ACHN (cell line): ENCODE measurements around the gene CEP152.
"Not testable (repeated sequence)": the region's sequence is repeated elsewhere in the genome, so short reads cannot be mapped to it uniquely, and the experiment has no call there.

Experiments
- DNase-seq: peaks from one replicate; pipeline ENCODE4 v3.0.0-alpha.2; 2015
- in situ Hi-C: cut with HindIII; loops from 2 replicates; pipeline ENCODE4 v1.10.0; 2017; ENCODE audit warnings: low sequenced_read_pairs, low pct_ligation_motif_present, low pct_unique_long_range_greater_than_20kb

The CEP152 gene

DNA sequence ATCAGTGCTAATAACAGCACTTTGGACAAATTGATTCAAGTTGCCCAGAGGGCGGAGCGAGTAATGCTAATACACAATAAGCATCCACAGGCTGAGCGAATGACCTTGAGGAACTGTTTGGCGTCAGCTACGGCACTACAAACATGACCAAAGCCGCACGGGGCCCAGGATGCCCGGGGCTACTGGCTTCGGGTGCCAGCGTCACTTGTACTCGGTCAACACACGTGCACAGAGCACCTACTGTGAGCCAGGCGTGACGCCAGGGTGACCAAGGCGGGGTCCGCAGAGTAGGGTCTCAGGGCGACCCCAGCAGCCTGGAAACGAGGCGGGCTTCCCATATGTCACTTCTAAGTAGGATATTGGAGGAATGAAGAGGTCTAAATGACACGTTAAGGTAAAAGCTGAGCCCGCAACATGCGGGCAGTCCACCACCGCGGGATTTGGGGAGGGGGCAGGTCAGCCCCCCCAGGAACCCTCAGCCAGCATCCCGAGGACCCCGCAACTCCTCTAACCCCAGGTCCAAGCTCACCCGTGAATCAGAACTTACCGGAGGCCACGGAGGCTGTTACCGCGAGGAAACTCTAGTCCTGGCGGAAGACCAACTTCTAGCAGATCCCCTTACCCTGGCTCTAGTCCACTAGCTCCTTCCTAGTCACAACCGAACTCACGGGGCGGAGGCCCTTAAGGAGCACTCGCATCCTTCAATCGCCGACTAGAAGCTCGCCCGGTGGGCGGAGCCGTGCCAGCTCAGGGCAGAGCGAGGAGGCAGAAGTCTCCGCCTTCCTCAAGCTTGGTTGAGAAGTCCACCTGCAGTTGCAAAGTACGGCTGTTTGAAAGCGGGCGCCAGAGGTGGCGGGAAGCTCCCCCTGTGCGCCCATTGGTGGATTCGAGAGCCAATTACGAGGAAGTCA lies at the start of gene CEP152:
TSS of gene CEP152 (minus strand) at position 656 of the 911 bp plus-strand sequence. CDS start 5,420 bp downstream, outside the sequence.
- in situ Hi-C loops, result no loop called here
- DNase-seq, result peak; percentile 99

GRCh38 chr15:48859426-48859825 lies 48.6 kb upstream of the CEP152 start:
- no peak for DNase-seq
- in situ Hi-C loops, result no loop called here

DNA sequence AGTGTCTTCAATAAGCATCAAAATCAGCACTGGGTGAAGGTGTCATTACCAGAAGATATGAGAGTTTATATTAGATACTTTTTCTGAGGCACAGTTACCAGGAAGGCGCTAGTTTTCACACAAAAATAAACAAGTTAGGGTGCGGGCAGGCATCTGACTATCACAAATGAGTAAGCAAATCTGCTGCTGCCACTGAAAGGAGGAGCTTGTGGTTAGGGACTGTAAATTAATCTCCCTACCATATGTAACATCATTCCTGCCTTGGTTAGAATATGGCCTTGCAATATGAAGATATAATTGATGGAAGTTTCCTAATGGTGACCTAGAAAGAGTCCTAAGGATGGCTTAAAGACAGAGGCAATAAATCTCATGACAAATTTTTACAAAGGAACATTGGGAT lies 47.5 kb upstream of the CEP152 start:
- in situ Hi-C loops, result no loop called here

GRCh38 chr15:48856942-48857341 lies 46.1 kb upstream of the CEP152 start:
- in situ Hi-C loops, result no loop called here

More for the DNA sequence above, 47.5 kb upstream of the CEP152 start:
- DNase-seq, result no peak

GRCh38 chr15:48855501-48856440 lies 44.9 kb upstream of the CEP152 start:
- peak; percentile 55 for DNase-seq
- in situ Hi-C loops, result no loop called here

More at GRCh38 chr15:48856942-48857341, 46.1 kb upstream of the CEP152 start:
- DNase-seq, result no peak

GRCh38 chr15:48854434-48854833 lies 43.6 kb upstream of the CEP152 start:
- DNase-seq, in situ Hi-C loops: not testable (repeated sequence)

DNA sequence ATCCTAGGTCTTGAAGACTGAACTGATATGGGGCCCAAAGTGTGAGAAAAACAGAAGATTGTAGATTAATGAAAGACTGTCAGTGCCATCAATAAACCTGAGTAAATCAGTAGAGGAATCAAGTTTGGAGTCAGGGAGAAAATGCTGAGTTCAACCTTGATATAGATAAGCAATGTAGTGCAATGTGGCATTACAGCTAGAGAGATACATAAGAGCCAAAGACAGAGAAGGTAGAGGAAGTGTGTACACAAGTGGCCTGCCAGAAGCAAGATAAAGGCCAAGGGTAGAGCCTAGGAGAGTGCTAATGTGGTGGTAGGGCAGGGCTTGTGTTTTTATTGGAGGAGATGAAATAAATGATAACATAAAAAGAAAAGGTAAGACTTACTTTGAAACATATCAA lies 41.1 kb upstream of the CEP152 start:
- no peak for DNase-seq
- in situ Hi-C loops, result no loop called here

GRCh38 chr15:48850648-48851047 lies 39.8 kb upstream of the CEP152 start:
- in situ Hi-C loops, result no loop called here
- DNase-seq, result no peak

DNA sequence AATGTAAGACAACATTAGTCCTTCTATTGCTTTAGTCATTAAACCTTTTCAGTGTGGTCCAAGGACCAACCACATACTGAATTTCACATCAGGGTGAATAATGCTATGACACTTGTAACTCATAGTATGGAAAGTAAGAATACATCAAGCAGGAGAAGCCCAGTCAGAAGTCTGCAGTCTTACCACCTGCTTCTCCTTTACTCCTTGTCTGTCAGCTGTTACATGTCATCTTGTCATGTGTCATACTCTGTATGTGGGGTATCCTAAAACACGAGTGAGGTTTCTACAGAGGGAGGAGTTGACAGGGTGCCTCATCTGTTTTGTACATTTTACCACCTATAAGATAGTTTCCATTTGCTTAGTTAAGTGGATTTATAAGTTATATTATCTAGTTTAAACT lies 34.3 kb upstream of the CEP152 start:
- no peak for DNase-seq
- in situ Hi-C loops, result no loop called here

- in situ Hi-C loops, result no loop called here
- no peak for DNase-seq
These were observed 31.6 kb upstream of the CEP152 start for GRCh38 chr15:48842501-48842900.

DNA sequence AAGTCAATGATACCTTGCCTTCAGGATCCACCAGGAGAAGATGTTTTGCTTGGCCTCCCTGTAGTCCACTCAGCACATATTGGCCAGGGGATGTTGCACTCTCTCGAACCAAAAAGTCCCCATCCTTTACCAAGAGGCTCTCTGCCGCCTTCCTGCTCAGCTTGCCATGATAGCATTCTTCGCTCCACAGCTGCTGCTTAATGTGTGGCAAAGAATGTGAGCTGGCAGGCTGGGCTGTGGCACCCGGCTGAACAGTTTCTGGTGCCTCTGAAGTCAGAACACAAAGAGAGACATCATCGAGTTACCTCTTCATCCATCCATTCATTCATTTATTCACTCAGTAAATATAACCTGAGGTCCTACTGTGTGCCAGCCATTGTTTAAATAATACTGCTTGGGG lies 23.9 kb upstream of the CEP152 start:
- in situ Hi-C loops, result no loop called here
- DNase-seq, result no peak

DNA sequence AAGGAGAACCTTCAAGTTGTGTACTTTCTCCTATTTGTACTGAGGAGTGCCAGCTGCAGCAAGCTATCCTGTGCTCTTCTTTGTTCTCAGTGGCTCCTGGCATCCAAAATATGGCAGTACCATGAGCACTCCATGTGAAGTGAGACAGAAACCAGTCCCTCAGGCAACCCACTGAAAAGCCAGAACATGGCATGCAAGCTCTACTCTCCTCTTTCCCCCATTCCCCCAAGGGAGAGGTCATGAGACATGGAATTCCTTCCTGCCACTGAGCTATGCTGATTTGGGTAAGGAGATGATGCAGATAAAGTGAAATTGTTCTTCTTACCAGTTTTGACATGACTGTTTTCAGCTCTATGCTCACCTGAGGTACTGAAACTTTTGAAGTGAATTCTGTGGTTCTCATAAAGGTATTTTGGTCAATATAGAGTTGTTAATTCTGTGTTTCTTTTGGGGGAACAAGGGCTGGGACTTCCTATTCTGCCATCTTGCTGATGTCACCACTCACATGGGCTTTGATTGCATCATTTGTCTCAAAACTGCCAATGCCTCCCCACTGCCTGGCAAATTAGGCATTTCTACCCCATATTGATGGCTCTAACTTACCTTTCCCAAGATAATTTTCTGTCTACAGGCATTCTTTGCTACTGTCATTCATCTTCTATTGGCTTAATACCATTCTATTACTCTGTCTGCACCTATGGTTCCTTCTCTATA lies 22.8 kb upstream of the CEP152 start:
- in situ Hi-C loops, result no loop called here

DNA sequence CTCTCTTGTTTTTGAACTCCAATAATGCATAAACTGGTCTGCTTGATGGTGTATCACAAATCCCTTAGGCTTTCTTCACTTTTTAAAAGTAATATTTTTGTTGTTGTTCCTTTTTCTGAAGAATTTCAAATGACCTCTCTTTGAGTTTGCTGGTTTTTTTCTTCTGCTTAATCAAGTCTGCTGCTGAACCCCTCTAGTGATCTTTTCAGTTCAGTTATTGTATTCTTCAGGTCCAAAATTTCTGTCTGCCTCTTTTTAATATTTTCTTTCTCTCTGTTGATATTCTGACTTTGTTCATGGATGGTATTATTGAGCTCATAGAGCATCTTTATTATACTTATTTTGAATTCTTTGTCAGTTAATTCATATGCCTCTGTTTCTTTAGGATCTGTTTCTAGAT lies 21.8 kb upstream of the CEP152 start:
- no peak for DNase-seq
- in situ Hi-C loops, result no loop called here

More for the DNA sequence above, 22.8 kb upstream of the CEP152 start:
- DNase-seq, result no peak

GRCh38 chr15:48828906-48829305 lies 18.0 kb upstream of the CEP152 start:
- DNase-seq, result no peak
- in situ Hi-C loops, result no loop called here

GRCh38 chr15:48828471-48828870 lies 17.6 kb upstream of the CEP152 start:
- no peak for DNase-seq
- in situ Hi-C loops, result no loop called here

GRCh38 chr15:48825075-48825474 lies 14.2 kb upstream of the CEP152 start:
- in situ Hi-C loops, result no loop called here
- no peak for DNase-seq

DNA sequence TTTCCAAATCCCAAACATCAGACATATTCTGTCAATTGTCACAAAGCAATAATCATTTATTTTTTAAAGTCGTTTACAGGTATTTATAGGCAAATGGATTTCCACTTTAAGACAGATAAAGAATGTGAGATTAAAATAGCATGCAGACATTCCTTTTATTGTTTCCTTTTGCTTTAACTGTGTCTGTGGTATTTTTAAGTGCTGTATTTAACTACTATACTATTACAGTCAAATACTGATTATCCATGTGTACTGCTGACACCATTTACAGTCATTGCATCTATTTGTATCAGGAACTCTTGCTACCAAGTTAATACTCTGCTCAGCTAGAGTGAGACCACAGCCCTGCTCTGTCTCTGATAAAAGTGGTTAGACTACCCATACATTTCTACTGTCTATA lies 12.8 kb upstream of the CEP152 start:
- no peak for DNase-seq
- in situ Hi-C loops, result no loop called here

GRCh38 chr15:48823237-48823636 lies 12.4 kb upstream of the CEP152 start:
- no peak for DNase-seq
- in situ Hi-C loops, result no loop called here

DNA sequence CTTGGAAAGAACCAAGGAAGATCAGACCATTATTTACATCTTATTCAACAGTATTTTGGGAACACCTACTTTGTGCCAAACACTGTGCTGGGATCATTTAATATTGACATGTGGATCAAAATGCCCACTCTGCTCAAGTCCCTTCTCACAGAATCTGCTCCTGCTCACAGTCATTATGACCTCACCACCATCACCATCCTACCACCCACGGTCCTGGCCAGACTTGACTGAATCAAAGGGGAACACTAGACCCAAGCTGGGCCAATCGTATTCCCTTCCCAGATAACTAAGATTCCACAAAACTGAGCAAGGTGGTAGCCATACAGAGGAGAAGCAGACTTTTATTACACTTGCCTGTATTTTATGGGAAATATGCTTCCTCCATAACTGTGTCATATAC lies 3.4 kb upstream of the CEP152 start:
- DNase-seq, result no peak
- in situ Hi-C loops, result no loop called here
